Trophoblast cell (in vitro differentiated cells and primary cell): ENCODE results near the gene TINCR.
A peak's percentile ranks its signal among the peaks of the same experiment; 100 is the strongest.
"Not testable (repeated sequence)": the region's sequence is repeated elsewhere in the genome, so short reads cannot be mapped to it uniquely, and the experiment has no call there.

ENCODE experiments used
- DNase-seq, 2 donors: peaks; one replicate each; pipeline ENCODE4 v3.0.0-alpha.2; 2016
- H2AFZ ChIP-seq: 2 replicates; pipeline ENCODE4 v1.6.1; 2013; ENCODE audit warnings: low read length, moderate library complexity, mild to moderate bottlenecking; ENCODE audit not compliant: insufficient read depth, poor library complexity
- H2AK5ac ChIP-seq: 2 replicates; pipeline ENCODE4 v1.6.1; 2013; ENCODE audit warnings: mild to moderate bottlenecking, low read length
- H2BK120ac ChIP-seq: 2 replicates; pipeline ENCODE4 v1.6.1; 2013; ENCODE audit warnings: low read length, mild to moderate bottlenecking, moderate library complexity; ENCODE audit not compliant: insufficient read depth, poor library complexity
- H2BK12ac ChIP-seq: 2 replicates; pipeline ENCODE4 v1.6.1; 2013; ENCODE audit warnings: mild to moderate bottlenecking, low read length, moderate library complexity
- H2BK5ac ChIP-seq: 2 replicates; pipeline ENCODE4 v1.6.1; 2013; ENCODE audit warnings: low read length, low read depth, moderate library complexity, mild to moderate bottlenecking; ENCODE audit not compliant: poor library complexity
- H3K14ac ChIP-seq: 2 replicates; pipeline ENCODE4 v1.6.1; 2013; ENCODE audit warnings: mild to moderate bottlenecking, low read length
- H3K18ac ChIP-seq: 2 replicates; pipeline ENCODE4 v1.6.1; 2013; ENCODE audit warnings: mild to moderate bottlenecking, low read length
- H3K23ac ChIP-seq: 2 replicates; pipeline ENCODE4 v1.6.1; 2013; ENCODE audit warnings: low read length
- H3K27ac ChIP-seq: 2 replicates; pipeline ENCODE4 v1.5.1; 2013; ENCODE audit warnings: low read depth, mild to moderate bottlenecking, inconsistent platforms, low read length, moderate library complexity
- H3K27me3 ChIP-seq: 2 replicates; pipeline ENCODE4 v1.6.1; 2013; ENCODE audit warnings: inconsistent platforms, mild to moderate bottlenecking, low read length, moderate library complexity; ENCODE audit not compliant: insufficient read depth
- H3K36me3 ChIP-seq, 2 experiments: 1 replicate in 1 of 2; 2 replicates in 1 of 2; pipeline ENCODE4 v1.6.1; 2013; ENCODE audit warnings: low read length in 2 of 2, mild to moderate bottlenecking in 2 of 2, moderate library complexity in 1 of 2; ENCODE audit not compliant: insufficient read depth in 2 of 2, control insufficient read depth in 1 of 2
- H3K4ac ChIP-seq: 2 replicates; pipeline ENCODE4 v1.6.1; 2013; ENCODE audit warnings: low read depth, mild to moderate bottlenecking, low read length, moderate library complexity
- H3K4me1 ChIP-seq, 2 experiments: 1 replicate in 1 of 2; 2 replicates in 1 of 2; pipeline ENCODE4 v1.6.1; 2013; ENCODE audit warnings: low read length in 2 of 2, mild to moderate bottlenecking in 2 of 2, moderate library complexity in 1 of 2; ENCODE audit not compliant: insufficient read depth in 2 of 2, control insufficient read depth in 1 of 2
- H3K4me2 ChIP-seq: 2 replicates; pipeline ENCODE4 v1.6.1; 2013; ENCODE audit warnings: inconsistent platforms, mild to moderate bottlenecking, low read length, moderate library complexity
- H3K4me3 ChIP-seq: 2 replicates; pipeline ENCODE4 v1.5.1; 2013; ENCODE audit warnings: mild to moderate bottlenecking, low read depth, low read length, inconsistent platforms
- H3K79me1 ChIP-seq: one replicate; pipeline ENCODE4 v1.6.1; 2013; ENCODE audit warnings: low read length
- H3K79me2 ChIP-seq: 2 replicates; pipeline ENCODE4 v1.6.1; 2013; ENCODE audit warnings: low read length, mild to moderate bottlenecking; ENCODE audit not compliant: control insufficient read depth, insufficient read depth, poor library complexity
- H3K9ac ChIP-seq: 2 replicates; pipeline ENCODE4 v1.6.1; 2013; ENCODE audit warnings: mild to moderate bottlenecking, low read length
- H3K9me3 ChIP-seq: 2 replicates; pipeline ENCODE4 v1.6.1; 2013; ENCODE audit warnings: low read depth, mild to moderate bottlenecking, control low read depth, inconsistent platforms, low read length; ENCODE audit not compliant: insufficient read depth
- H4K12ac ChIP-seq: 2 replicates; pipeline ENCODE4 v1.6.1; 2013; ENCODE audit warnings: low read depth, mild to moderate bottlenecking, low read length, moderate library complexity
- H4K8ac ChIP-seq: 2 replicates; pipeline ENCODE4 v1.6.1; 2013; ENCODE audit warnings: low read depth, mild to moderate bottlenecking, low read length, moderate library complexity
- H4K91ac ChIP-seq: one replicate; pipeline ENCODE4 v1.6.1; 2013; ENCODE audit warnings: low read depth, mild to moderate bottlenecking, low read length, moderate library complexity
- WGBS: extraction: QIAGEN DNeasy Blood & Tissue Kit; methylation state at CpG from one replicate; pipeline ENCODE4 v1.1.7; 2013; ENCODE audit warnings: missing lambda C conversion rate; ENCODE audit not compliant: insufficient read length, insufficient coverage; ENCODE audit errors: extremely low coverage; 5-methylcytosine and 5-hydroxymethylcytosine counted together

Gene TINCR

GRCh38 chr19:5541456-5541855 lies 26.3 kb downstream of the TINCR start:
- Histone ChIP-seq H3K79me2 (no peaks in the 10 kb centered on the region), H3K27ac (no peak overlapping the region), H2AK5ac (no peak overlapping the region), H2AFZ (no peak overlapping the region), H3K36me3 (no peaks in the 10 kb centered on the region), H3K23ac (no peak overlapping the region), H2BK120ac (no peak overlapping the region), H3K9me3 (peaks cover 3% of the 10 kb centered on the region), H3K4ac (no peak overlapping the region), H2BK5ac (no peak overlapping the region), H3K27me3 (no peaks in the 10 kb centered on the region), H4K91ac (no peak overlapping the region), H3K79me1 (peaks cover 3% of the 10 kb centered on the region), H2BK12ac (no peak overlapping the region), H3K9ac (no peak overlapping the region), H4K8ac (no peak overlapping the region), H3K14ac (no peak overlapping the region), H3K4me2 (no peak overlapping the region), H3K4me1 (peaks cover 7 to 9% of the 10 kb centered on the region in 2 experiments), H3K4me3 (no peak overlapping the region), H3K18ac (no peak overlapping the region), H4K12ac (no peak overlapping the region)
- WGBS: no CpG with 5 or more reads among the region's 7 CpGs
- DNase-seq: no peak

DNA sequence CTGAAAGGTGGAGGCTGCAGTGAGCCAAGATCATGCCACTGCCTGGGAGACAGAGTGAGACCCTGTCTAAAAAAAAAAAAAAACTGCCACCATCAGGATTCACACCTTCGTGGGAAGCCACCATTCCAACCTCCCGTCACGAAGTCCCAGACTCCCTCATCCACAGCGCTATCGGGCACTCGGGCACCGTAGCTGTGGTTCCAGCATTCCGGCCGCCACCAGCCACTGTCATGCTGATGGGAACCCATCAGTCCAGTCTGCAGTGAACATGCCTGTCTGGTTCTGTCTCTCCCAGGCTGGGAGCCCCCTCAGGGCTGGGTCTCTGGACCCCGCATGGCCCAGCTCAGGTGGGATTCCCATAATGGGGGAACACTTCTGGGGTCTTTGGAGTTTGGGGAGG lies 27.5 kb downstream of the TINCR start:
- Histone ChIP-seq H3K27ac (no peak overlapping the region), H4K12ac (no peak overlapping the region), H3K27me3 (no peaks in the 10 kb centered on the region), H4K91ac (no peak overlapping the region), H3K9ac (no peak overlapping the region), H3K14ac (no peak overlapping the region), H3K79me2 (no peaks in the 10 kb centered on the region), H3K18ac (no peak overlapping the region), H2BK5ac (no peak overlapping the region), H2BK120ac (no peak overlapping the region), H3K79me1 (peaks cover 3% of the 10 kb centered on the region), H2AK5ac (no peak overlapping the region), H2AFZ (no peak overlapping the region), H4K8ac (no peak overlapping the region), H3K36me3 (no peaks in the 10 kb centered on the region), H3K9me3 (peaks cover 7% of the 10 kb centered on the region), H3K4ac (no peak overlapping the region), H3K23ac (no peak overlapping the region), H2BK12ac (no peak overlapping the region), H3K4me3 (no peak overlapping the region), H3K4me2 (no peak overlapping the region), H3K4me1 (peaks cover 14% of the 10 kb centered on the region in 2 experiments)
- WGBS: no CpG with 5 or more reads among the region's 10 CpGs
- no peak for DNase-seq

GRCh38 chr19:5537870-5538269 lies 29.9 kb downstream of the TINCR start:
- no peak overlapping the region for H3K23ac ChIP-seq
- H2AK5ac ChIP-seq: peak overlapping the region; percentile 54
- H3K9ac ChIP-seq: no peak overlapping the region
- H3K36me3 ChIP-seq: no peaks in the 10 kb centered on the region
- peaks cover 16% of the 10 kb centered on the region for H3K9me3 ChIP-seq
- H3K18ac ChIP-seq: no peak overlapping the region
- no peak overlapping the region for H3K4ac ChIP-seq
- H3K27ac ChIP-seq: no peak overlapping the region
- H4K91ac ChIP-seq: peak overlapping the region; percentile 70
- no peaks in the 10 kb centered on the region for H3K27me3 ChIP-seq
- H3K4me2 ChIP-seq: no peak overlapping the region
- peaks cover 3% of the 10 kb centered on the region for H3K79me1 ChIP-seq
- no CpG with 5 or more reads among the region's 12 CpGs for WGBS
- peaks cover 14% of the 10 kb centered on the region in 2 experiments for H3K4me1 ChIP-seq
- H3K4me3 ChIP-seq: no peak overlapping the region
- no peak overlapping the region for H2AFZ ChIP-seq
- H3K79me2 ChIP-seq: no peaks in the 10 kb centered on the region
- peak overlapping the region; percentile 53 for H2BK5ac ChIP-seq
- H2BK12ac ChIP-seq: peak overlapping the region; percentile 96
- no peak overlapping the region for H3K14ac ChIP-seq
- no peak for DNase-seq
- no peak overlapping the region for H4K12ac ChIP-seq
- peak overlapping the region; percentile 64 for H2BK120ac ChIP-seq
- peak overlapping the region; percentile 55 for H4K8ac ChIP-seq

DNA sequence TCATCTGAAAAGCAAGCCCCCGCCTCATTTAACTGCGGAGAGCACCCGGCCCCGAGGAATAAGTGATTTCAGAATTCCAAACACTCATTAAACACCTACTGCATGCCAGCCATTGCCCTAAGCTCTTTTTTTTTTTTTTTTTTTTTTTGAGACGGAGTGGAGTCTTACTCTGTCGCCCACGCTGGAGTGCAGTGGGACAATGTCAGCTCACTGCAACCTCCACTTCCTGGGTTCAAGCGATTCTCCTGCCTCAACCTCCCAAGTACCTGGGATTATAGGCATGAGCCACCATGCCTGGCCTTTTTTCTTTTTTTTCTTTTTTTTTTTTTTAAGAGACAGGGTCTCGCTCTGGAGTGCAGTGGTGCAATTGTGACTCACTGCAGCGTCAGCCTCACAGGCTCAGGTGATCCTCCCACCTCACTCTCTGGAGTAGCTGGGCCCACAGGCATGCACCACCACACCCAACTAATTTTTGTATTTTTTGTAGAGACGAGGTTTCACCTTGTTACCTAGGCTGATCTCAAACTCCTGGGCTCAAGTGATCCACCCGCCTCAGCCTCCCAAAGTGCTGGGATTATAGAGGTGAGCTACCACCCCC lies 30.7 kb downstream of the TINCR start:
- not testable (repeated sequence) for H3K79me2 ChIP-seq, H3K23ac ChIP-seq, H2BK5ac ChIP-seq, H3K18ac ChIP-seq, H3K9ac ChIP-seq, H2BK120ac ChIP-seq, H4K8ac ChIP-seq, H4K12ac ChIP-seq, H3K27me3 ChIP-seq, H2BK12ac ChIP-seq, H2AK5ac ChIP-seq, H3K4ac ChIP-seq, H3K4me3 ChIP-seq, H3K36me3 ChIP-seq, H3K79me1 ChIP-seq, H2AFZ ChIP-seq
- Histone ChIP-seq H3K4me1 (peaks cover 14% of the 10 kb centered on the region in 2 experiments), H3K9me3 (peaks cover 16% of the 10 kb centered on the region), H4K91ac (peak overlapping the region; percentile 41), H3K27ac (peak overlapping the region; percentile 15), H3K14ac (peak overlapping the region; percentile 54), H3K4me2 (peak overlapping the region; percentile 74)
- no CpG with 5 or more reads among the region's 12 CpGs for WGBS
- DNase-seq: peak; percentile 64 to 70
